GM12878 (cell line): ENCODE results near the gene WWOX. TPM values are rescaled to one million over a fixed set of nuclear protein-coding genes. Genes with fewer than 3 reads are reported as not detected.

Experiments used
- ATAC-seq: fragments of 200-7000 bp; cut with Tn5 transposase; 3 replicates; pipeline ENCODE4 v1.9.1; 2020; ENCODE audit warnings: mild to moderate bottlenecking, moderate library complexity
- BruUV-seq: library from RNA; stranded (reverse); fragments of 400-500 nt; replicated peaks from 2 replicates; lab custom pipeline; 2021; lab: Mats Ljungman, UMichigan
- CTCF ChIA-PET: fragments of 300-600 bp; sonication (Branson Sonifier 250); formaldehyde crosslinking; extraction: SDS; loops from one replicate; lab custom pipeline; 2021; ENCODE audit warnings: inconsistent platforms; lab: Yijun Ruan, JAX
- POLR2A ChIA-PET: fragments of 350-600 bp; formaldehyde crosslinking; extraction: SDS; loops from one replicate; lab custom pipeline; 2021; ENCODE audit warnings: inconsistent platforms; lab: Charles Lee
- RAD21 ChIA-PET: fragments of 300-600 bp; sonication (Branson Sonifier 250); formaldehyde crosslinking; loops from one replicate; lab custom pipeline; 2023; ENCODE audit warnings: antibody characterized with exemption; ENCODE audit not compliant: unreplicated experiment; lab: Charles Lee
- SMC1A ChIA-PET: fragments of 300-600 bp; sonication (Branson Sonifier 250); formaldehyde crosslinking; loops from one replicate; lab custom pipeline; 2023; ENCODE audit not compliant: unreplicated experiment, uncharacterized antibody; lab: Charles Lee
- DNase-seq: peaks from one replicate; pipeline ENCODE4 v3.0.0-alpha.2; 2011; ENCODE audit warnings: low read depth, low spot score
- FAIRE-seq: peaks from 3 replicates; lab custom pipeline; 2011; peaks lifted over from hg19 to GRCh38; lab: Jason Lieb, UNC
- H2AFZ ChIP-seq: 2 replicates; pipeline ENCODE4 v1.6.0; 2011; ENCODE audit warnings: low read depth, low read length, control low read depth; ENCODE audit not compliant: control insufficient read depth
- H3K27ac ChIP-seq: 2 replicates; pipeline ENCODE4 v1.5.1; 2011; ENCODE audit warnings: control low read depth; ENCODE audit not compliant: control insufficient read depth, insufficient read depth
- H3K27me3 ChIP-seq, 2 experiments: replicated peaks in 1 of 2; 2 replicates each; pipeline versions ENCODE4 v1.6.0 to v1.6.1; 2011; ENCODE audit warnings: low read length in 1 of 2; ENCODE audit not compliant: control insufficient read depth in 2 of 2, insufficient read depth in 2 of 2
- H3K36me3 ChIP-seq, 2 experiments: 2 replicates each; pipeline ENCODE4 v1.5.1; 2011; ENCODE audit warnings: low read length in 1 of 2; ENCODE audit not compliant: control insufficient read depth in 2 of 2, insufficient read depth in 2 of 2
- H3K4me1 ChIP-seq: 2 replicates; pipeline ENCODE4 v1.6.1; 2011; ENCODE audit warnings: mild to moderate bottlenecking, low read length, moderate library complexity, mixed read lengths; ENCODE audit not compliant: control insufficient read depth, insufficient read depth
- H3K4me2 ChIP-seq: 2 replicates; pipeline ENCODE4 v1.6.0; 2011; ENCODE audit warnings: control low read depth; ENCODE audit not compliant: control insufficient read depth, insufficient read depth
- H3K4me3 ChIP-seq: fragments of 200-600 bp; sonication (generic); 2 replicates; pipeline ENCODE4 v1.5.1; 2016
- H3K79me2 ChIP-seq: 2 replicates; pipeline ENCODE4 v1.6.0; 2011; ENCODE audit warnings: low read length; ENCODE audit not compliant: control insufficient read depth, insufficient read depth
- H3K9ac ChIP-seq: 2 replicates; pipeline ENCODE4 v1.8.0; 2011; ENCODE audit warnings: low read length, control low read depth, mixed read lengths; ENCODE audit not compliant: control insufficient read depth, insufficient read depth
- H3K9me3 ChIP-seq: replicated peaks from 3 replicates; pipeline ENCODE4 v1.5.1; 2011; ENCODE audit warnings: mild to moderate bottlenecking, low read length; ENCODE audit not compliant: control insufficient read depth, insufficient read depth
- H4K20me1 ChIP-seq: 2 replicates; pipeline ENCODE4 v1.6.0; 2011; ENCODE audit not compliant: control insufficient read depth, insufficient read depth
- NRF1 ChIP-seq: conservative IDR thresholded peaks from 2 replicates; pipeline ENCODE4 v1.6.1; 2011; ENCODE audit warnings: mild to moderate bottlenecking, low read depth, low read length, improper control_type of control experiment
- SREBF2 ChIP-seq: IDR thresholded peaks from 2 replicates; pipeline ENCODE4 v1.6.1; 2012; ENCODE audit warnings: mild to moderate bottlenecking, low read length
- TAF1 ChIP-seq: IDR thresholded peaks from 2 replicates; pipeline ENCODE4 v1.6.1; 2011; ENCODE audit warnings: mild to moderate bottlenecking, low read depth, low read length, borderline replicate concordance
- WGBS: methylation state at CpG from one replicate; pipeline ENCODE4 v1.1.6; 2016; ENCODE audit warnings: low lambda C conversion rate; ENCODE audit not compliant: insufficient replicate concordance, insufficient coverage; ENCODE audit errors: missing lambda C conversion rate; 5-methylcytosine and 5-hydroxymethylcytosine counted together
- in situ Hi-C: fragments of 300-500 bp; cut with MboI; formaldehyde crosslinking; loops from 9 replicates; pipeline ENCODE4 v1.14.3; 2018; ENCODE audit warnings: mixed read lengths
- intact Hi-C: fragments of 100-400 bp; cut with micrococcal nuclease; formaldehyde crosslinking; loops from one replicate; pipeline ENCODE4 v1.14.2; 2022; ENCODE audit not compliant: unreplicated experiment
- polyA plus RNA-seq, 11 experiments: library from polyadenylated mRNA; depleted of rRNA in 4 of 11; unstranded in 6 of 11; stranded (reverse) in 5 of 11; fragments of >200 nt; fragmentation: Nextera tagmentation in 4 of 11; fragmentation: Illumina TruSeq in 1 of 11; extraction: Ambion mirVana in 4 of 11; extraction: Trizol in 1 of 11; gene quantifications; 1 replicate in 1 of 11; 2 replicates in 10 of 11; pipeline versions ENCODE4 v1.2.1 to v1.2.3, GENCODE V29; 2011 to 2016; ENCODE audit warnings: inconsistent platforms in 2 of 11, missing spikeins in 2 of 11, low read depth in 1 of 11
- total RNA-seq, 4 experiments: library from RNA; depleted of rRNA in 3 of 4; stranded (reverse); fragments of >200 nt in 3 of 4; fragmentation: Illumina TruSeq in 1 of 4; extraction: Trizol in 1 of 4; gene quantifications; 2 replicates each; pipeline versions ENCODE4 v1.2.1 to v1.2.3, GENCODE V29; 2013 to 2021
- TF ChIP-seq, protein P1 (sequence below): fragments of 150-350 bp; IDR thresholded peaks from 2 replicates; pipeline ENCODE4 v1.6.1; 2016; ENCODE audit warnings: low read depth, low read length
- TF ChIP-seq, protein P2 (sequence below): fragments of 450-650 bp; formaldehyde crosslinking; IDR thresholded peaks from 2 replicates; pipeline ENCODE4 v1.5.0; 2022; ENCODE audit warnings: mild to moderate bottlenecking, missing genetic modification characterization

Gene WWOX
- total and polyA plus RNA-seq, 10 of the 15 experiments (the other 5 are each of a cell fraction or from before 2014, with no cell fraction given) = 2.8 to 24.4 (median 17.8) TPM

DNA sequence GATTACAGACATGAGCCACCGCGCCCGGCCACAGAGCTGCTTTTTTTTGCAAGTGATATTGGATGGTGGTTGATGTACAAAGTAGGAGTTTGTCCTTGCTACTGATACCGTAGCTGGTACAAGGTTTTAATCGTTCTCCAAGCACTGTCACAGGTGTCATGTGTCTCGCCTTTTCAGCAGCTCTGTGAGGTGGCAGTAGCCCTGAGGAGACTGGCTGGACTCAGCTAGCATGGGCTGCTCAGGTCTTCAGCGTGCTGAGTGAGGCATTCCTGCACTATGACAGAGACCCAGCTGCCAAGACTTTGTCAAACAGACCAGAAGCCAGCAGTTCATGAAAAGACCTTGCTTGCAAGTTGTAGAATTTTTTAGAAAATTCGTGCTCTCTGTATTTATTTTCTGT is 7.2 kb downstream of the WWOX start (continued):
- TF ChIP-seq, protein P1, sequence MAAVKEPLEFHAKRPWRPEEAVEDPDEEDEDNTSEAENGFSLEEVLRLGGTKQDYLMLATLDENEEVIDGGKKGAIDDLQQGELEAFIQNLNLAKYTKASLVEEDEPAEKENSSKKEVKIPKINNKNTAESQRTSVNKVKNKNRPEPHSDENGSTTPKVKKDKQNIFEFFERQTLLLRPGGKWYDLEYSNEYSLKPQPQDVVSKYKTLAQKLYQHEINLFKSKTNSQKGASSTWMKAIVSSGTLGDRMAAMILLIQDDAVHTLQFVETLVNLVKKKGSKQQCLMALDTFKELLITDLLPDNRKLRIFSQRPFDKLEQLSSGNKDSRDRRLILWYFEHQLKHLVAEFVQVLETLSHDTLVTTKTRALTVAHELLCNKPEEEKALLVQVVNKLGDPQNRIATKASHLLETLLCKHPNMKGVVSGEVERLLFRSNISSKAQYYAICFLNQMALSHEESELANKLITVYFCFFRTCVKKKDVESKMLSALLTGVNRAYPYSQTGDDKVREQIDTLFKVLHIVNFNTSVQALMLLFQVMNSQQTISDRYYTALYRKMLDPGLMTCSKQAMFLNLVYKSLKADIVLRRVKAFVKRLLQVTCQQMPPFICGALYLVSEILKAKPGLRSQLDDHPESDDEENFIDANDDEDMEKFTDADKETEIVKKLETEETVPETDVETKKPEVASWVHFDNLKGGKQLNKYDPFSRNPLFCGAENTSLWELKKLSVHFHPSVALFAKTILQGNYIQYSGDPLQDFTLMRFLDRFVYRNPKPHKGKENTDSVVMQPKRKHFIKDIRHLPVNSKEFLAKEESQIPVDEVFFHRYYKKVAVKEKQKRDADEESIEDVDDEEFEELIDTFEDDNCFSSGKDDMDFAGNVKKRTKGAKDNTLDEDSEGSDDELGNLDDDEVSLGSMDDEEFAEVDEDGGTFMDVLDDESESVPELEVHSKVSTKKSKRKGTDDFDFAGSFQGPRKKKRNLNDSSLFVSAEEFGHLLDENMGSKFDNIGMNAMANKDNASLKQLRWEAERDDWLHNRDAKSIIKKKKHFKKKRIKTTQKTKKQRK = no peak

DNA sequence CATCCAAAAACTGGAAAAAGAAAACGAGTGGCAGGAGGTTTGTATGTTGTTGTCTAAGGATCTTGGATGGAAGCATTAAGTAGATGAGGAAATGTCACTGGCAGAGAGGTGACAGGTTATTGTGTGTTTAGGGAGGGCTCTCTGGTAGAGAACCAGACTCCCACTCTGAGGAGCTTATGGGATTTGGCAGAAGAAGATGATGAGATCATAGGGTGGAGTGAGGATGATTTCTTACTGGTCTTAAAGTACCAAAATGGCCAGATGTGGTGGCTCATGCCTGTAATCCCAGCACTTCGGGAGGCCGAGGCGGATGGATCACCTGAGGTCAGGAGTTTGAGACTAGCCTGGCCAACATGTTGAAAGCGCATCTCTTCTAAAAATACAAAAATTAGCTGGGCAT is 9.0 kb downstream of the WWOX start:
- POLR2A ChIA-PET = no interaction called here
- no peak for ATAC-seq
- H3K4me3 ChIP-seq = no peak overlapping the region
- intact Hi-C loops (no loop called here), in situ Hi-C loops (no loop called here)
- SMC1A ChIA-PET = no interaction called here
- no peaks in the 10 kb centered on the region for H3K9me3 ChIP-seq
- CTCF ChIA-PET = interaction anchor here (1.2 to 1.8 kb wide), 3 partner anchors 8 to 16 kb away, joined by 3 to 6 read pairs (median 5); partner anchors contain the start of gene WWOX
- RAD21 ChIA-PET = no interaction called here
- H3K4me2 ChIP-seq = no peak overlapping the region
- WGBS = 91% methylated on average over 5 of the region's 5 CpGs
- no peak overlapping the region for H3K9ac ChIP-seq
- H3K79me2 ChIP-seq = no peaks in the 10 kb centered on the region
- no peak overlapping the region for H3K27ac ChIP-seq
- no TSS peak for BruUV-seq
- H3K4me1 ChIP-seq = no peaks in the 10 kb centered on the region
- H3K27me3 ChIP-seq = no peaks in the 10 kb centered on the region
- no peaks in the 10 kb centered on the region for H3K36me3 ChIP-seq
- H4K20me1 ChIP-seq = no peaks in the 10 kb centered on the region
- no peak for FAIRE-seq
- no peak overlapping the region for H2AFZ ChIP-seq
- DNase-seq = no peak
- TF ChIP-seq, protein P2, sequence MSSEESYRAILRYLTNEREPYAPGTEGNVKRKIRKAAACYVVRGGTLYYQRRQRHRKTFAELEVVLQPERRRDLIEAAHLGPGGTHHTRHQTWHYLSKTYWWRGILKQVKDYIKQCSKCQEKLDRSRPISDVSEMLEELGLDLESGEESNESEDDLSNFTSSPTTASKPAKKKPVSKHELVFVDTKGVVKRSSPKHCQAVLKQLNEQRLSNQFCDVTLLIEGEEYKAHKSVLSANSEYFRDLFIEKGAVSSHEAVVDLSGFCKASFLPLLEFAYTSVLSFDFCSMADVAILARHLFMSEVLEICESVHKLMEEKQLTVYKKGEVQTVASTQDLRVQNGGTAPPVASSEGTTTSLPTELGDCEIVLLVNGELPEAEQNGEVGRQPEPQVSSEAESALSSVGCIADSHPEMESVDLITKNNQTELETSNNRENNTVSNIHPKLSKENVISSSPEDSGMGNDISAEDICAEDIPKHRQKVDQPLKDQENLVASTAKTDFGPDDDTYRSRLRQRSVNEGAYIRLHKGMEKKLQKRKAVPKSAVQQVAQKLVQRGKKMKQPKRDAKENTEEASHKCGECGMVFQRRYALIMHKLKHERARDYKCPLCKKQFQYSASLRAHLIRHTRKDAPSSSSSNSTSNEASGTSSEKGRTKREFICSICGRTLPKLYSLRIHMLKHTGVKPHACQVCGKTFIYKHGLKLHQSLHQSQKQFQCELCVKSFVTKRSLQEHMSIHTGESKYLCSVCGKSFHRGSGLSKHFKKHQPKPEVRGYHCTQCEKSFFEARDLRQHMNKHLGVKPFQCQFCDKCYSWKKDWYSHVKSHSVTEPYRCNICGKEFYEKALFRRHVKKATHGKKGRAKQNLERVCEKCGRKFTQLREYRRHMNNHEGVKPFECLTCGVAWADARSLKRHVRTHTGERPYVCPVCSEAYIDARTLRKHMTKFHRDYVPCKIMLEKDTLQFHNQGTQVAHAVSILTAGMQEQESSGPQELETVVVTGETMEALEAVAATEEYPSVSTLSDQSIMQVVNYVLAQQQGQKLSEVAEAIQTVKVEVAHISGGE = no peak
- no peak for TF ChIP-seq SREBF2
- TF ChIP-seq TAF1 = no peak
- no peak for TF ChIP-seq NRF1
